Stimulated activated CD4-positive, alpha-beta T cell treated with anti-CD3 and anti-CD28 coated beads, Interleukin-2, amount 100 ng/mL, for 48 hours (primary cell): Measurements from ENCODE around the gene LDLRAP1.
"Not testable (repeated sequence)": the region's sequence is repeated elsewhere in the genome, so short reads cannot be mapped to it uniquely, and the experiment has no call there.

Experiments used
- DNase-seq, 2 donors: peaks; one replicate each; pipeline ENCODE4 v3.0.0-alpha.2; 2020

The LDLRAP1 gene

GRCh38 chr1:25577134-25577920 is 33.9 kb downstream of the LDLRAP1 start:
- DNase-seq, result no peak

GRCh38 chr1:25579292-25580252 is 36.2 kb downstream of the LDLRAP1 start:
- DNase-seq, result no peak

GRCh38 chr1:25580927-25581326 is 37.5 kb downstream of the LDLRAP1 start:
- no peak for DNase-seq

- DNase-seq, result no peak
These were observed 38.4 kb downstream of the LDLRAP1 start for GRCh38 chr1:25581764-25582163.

GRCh38 chr1:25583519-25584370 is 40.3 kb downstream of the LDLRAP1 start:
- DNase-seq, result no peak

- DNase-seq, result no peak
These were observed 42.8 kb downstream of the LDLRAP1 start for GRCh38 chr1:25586181-25586588.

GRCh38 chr1:25587290-25587689 is 43.9 kb downstream of the LDLRAP1 start:
- no peak for DNase-seq

GRCh38 chr1:25588224-25588623 is 44.8 kb downstream of the LDLRAP1 start:
- not testable (repeated sequence) for DNase-seq

GRCh38 chr1:25588786-25589185 is 45.4 kb downstream of the LDLRAP1 start:
- not testable (repeated sequence) for DNase-seq

- no peak for DNase-seq
These were observed 46.9 kb downstream of the LDLRAP1 start for GRCh38 chr1:25590096-25590824.

GRCh38 chr1:25593861-25594260 is 50.5 kb downstream of the LDLRAP1 start:
- DNase-seq, result no peak

GRCh38 chr1:25594971-25595370 is 51.6 kb downstream of the LDLRAP1 start:
- no peak for DNase-seq

- not testable (repeated sequence) for DNase-seq
These were observed 53.2 kb downstream of the LDLRAP1 start for GRCh38 chr1:25596641-25597040.

GRCh38 chr1:25598879-25599278 is 55.5 kb downstream of the LDLRAP1 start:
- no peak for DNase-seq

- no peak for DNase-seq
These were observed 56.7 kb downstream of the LDLRAP1 start for GRCh38 chr1:25599969-25600610.

GRCh38 chr1:25600971-25601699 is 57.7 kb downstream of the LDLRAP1 start:
- not testable (repeated sequence) for DNase-seq

- DNase-seq, result not testable (repeated sequence)
These were observed 60.6 kb downstream of the LDLRAP1 start for GRCh38 chr1:25603779-25604538.

- no peak for DNase-seq
These were observed 63.7 kb downstream of the LDLRAP1 start for GRCh38 chr1:25607123-25607522.

- peak; percentile 87 to 88 for DNase-seq
These were observed 65.2 kb downstream of the LDLRAP1 start for GRCh38 chr1:25608488-25609178.
